ENCODE data around the gene NCF2.

DNA sequence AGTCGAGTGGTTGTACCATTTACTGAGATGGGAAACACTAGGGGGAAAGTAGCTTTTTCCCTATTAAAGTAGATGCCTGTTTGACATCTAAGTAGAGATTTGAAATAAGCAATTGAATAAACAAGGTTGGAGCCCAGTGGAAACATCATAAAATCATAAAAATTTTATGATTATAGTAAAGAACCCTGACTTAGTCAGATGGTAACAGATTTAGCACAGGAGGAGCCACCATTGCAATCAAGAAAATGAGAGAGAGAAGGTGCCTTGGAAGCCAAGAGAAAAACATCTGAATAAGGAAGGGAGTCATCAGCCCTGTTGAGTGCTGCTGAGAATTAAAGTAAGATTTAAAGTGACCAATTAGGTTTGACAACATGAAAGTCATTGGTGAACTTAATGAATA is 68.2 kb downstream of the NCF2 start:
- TF ChIP-seq POLR2A (IDR thresholded peaks at IDR 0.05): no peak
- TF ChIP-seq, protein P1, sequence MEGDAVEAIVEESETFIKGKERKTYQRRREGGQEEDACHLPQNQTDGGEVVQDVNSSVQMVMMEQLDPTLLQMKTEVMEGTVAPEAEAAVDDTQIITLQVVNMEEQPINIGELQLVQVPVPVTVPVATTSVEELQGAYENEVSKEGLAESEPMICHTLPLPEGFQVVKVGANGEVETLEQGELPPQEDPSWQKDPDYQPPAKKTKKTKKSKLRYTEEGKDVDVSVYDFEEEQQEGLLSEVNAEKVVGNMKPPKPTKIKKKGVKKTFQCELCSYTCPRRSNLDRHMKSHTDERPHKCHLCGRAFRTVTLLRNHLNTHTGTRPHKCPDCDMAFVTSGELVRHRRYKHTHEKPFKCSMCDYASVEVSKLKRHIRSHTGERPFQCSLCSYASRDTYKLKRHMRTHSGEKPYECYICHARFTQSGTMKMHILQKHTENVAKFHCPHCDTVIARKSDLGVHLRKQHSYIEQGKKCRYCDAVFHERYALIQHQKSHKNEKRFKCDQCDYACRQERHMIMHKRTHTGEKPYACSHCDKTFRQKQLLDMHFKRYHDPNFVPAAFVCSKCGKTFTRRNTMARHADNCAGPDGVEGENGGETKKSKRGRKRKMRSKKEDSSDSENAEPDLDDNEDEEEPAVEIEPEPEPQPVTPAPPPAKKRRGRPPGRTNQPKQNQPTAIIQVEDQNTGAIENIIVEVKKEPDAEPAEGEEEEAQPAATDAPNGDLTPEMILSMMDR (IDR thresholded peaks at IDR 0.05): no peak
